Adrenal gland (tissue), 12 donors: ENCODE results near the gene RUVBL1. TPM values are rescaled to one million over a fixed set of nuclear protein-coding genes. Genes with fewer than 3 reads are reported as not detected.

Experiments used
- DNase-seq, 7 donors: peaks; one replicate each; pipeline ENCODE4 v3.0.0-alpha.2; 2019 to 2020
- H3K27ac ChIP-seq, 5 donors: fragments of 200-600 bp; sonication (generic) in 4 of 5; 1 replicate in 3 of 5; 2 replicates in 2 of 5; pipeline versions ENCODE4 v1.5.1 to v1.8.0; 2016 to 2020; ENCODE audit warnings: mild to moderate bottlenecking in 1 of 5
- H3K27me3 ChIP-seq: fragments of 200-600 bp; 2 replicates; pipeline ENCODE4 v1.8.0; 2021
- H3K36me3 ChIP-seq, 2 donors: fragments of 200-600 bp; replicated peaks in 1 of 2; 1 replicate in 1 of 2; 2 replicates in 1 of 2; pipeline versions ENCODE4 v1.5.1 to v1.8.0; 2018 to 2022
- H3K4me1 ChIP-seq, 2 donors: fragments of 200-600 bp; replicated peaks in 1 of 2; 1 replicate in 1 of 2; 2 replicates in 1 of 2; pipeline versions ENCODE4 v1.5.1 to v1.8.0; 2018 to 2021
- H3K4me3 ChIP-seq, 4 donors: fragments of 200-600 bp; sonication (generic) in 3 of 4; one replicate each; pipeline ENCODE4 v1.5.1; 2016 to 2018
- H3K9me3 ChIP-seq, 3 donors: fragments of 200-600 bp; sonication (generic) in 1 of 3; replicated peaks in 1 of 3; 1 replicate in 2 of 3; 2 replicates in 1 of 3; pipeline versions ENCODE4 v1.5.1 to v1.8.0; 2016 to 2021
- POLR2A ChIP-seq, 2 donors: fragments of 450-650 bp; IDR thresholded peaks; one replicate each; pipeline ENCODE4 v1.6.1; 2017; ENCODE audit warnings: antibody characterized with exemption in 2 of 2, mild to moderate bottlenecking in 2 of 2, moderate library complexity in 1 of 2
- WGBS, 4 donors: extraction: QIAGEN DNeasy Blood & Tissue Kit in 2 of 4; methylation state at CpG; one replicate each; pipeline versions ENCODE4 v1.1.5 to v1.1.7; 2013 to 2017; 5-methylcytosine and 5-hydroxymethylcytosine counted together
- intact Hi-C, 2 donors: fragments of 100-400 bp; cut with DNase I; formaldehyde crosslinking; loops; one replicate each; pipeline versions ENCODE4 v1.14.1 to v1.15.0; 2022 to 2023
- polyA plus RNA-seq, 3 donors: library from polyadenylated mRNA; stranded (reverse); fragments of 200-250 nt in 2 of 3; fragments of 350-450 nt in 1 of 3; fragmentation: Illumina TruSeq in 1 of 3; extraction: RNeasy Lipid Tissue Mini Kit (QIAGEN cat#74804) in 1 of 3; gene quantifications; one replicate each; pipeline ENCODE4 v1.2.3, GENCODE V29; 2013 to 2014
- total RNA-seq, 9 donors: library from RNA; depleted of rRNA in 4 of 9; stranded (reverse); fragments of >200 nt in 4 of 9; fragments of 120-200 nt in 1 of 9; fragmentation: NEBNext Ultra II Directional in 1 of 9; extraction: Animal tissue kit (Norgen Biotek cat#: 25700) in 1 of 9; gene quantifications; one replicate each; pipeline versions ENCODE4 v1.1.0 to v1.2.4, GENCODE V29; 2013 to 2023
- TF ChIP-seq, protein P1 (sequence below), 6 experiments: fragments of 450-650 bp in 4 of 6; fragments of 200-600 bp in 2 of 6; sonication (generic) in 1 of 6; IDR thresholded peaks; 1 replicate in 5 of 6; 2 replicates in 1 of 6; pipeline versions ENCODE4 v1.5.1 to v1.8.0; 2016 to 2021; ENCODE audit warnings: antibody characterized with exemption in 6 of 6, mild to moderate bottlenecking in 2 of 6, moderate library complexity in 1 of 6
- donor health status: healthy with polysubstance abuse.
- donor health status: Bipolar disorder and iron deficiency.
- donor health status: DM: yes; HTN: yes; CAD: no.
- donor health status: DM: no; HTN: no; CAD: no.
- donor health status: DM: no; HTN: no; CAD: no.
- donor health status: DM: yes; HTN: yes; CAD: no.

The RUVBL1 gene
- total and polyA plus RNA-seq, 12 donors = 7.9 to 57.3 (median 25.4) TPM

DNA sequence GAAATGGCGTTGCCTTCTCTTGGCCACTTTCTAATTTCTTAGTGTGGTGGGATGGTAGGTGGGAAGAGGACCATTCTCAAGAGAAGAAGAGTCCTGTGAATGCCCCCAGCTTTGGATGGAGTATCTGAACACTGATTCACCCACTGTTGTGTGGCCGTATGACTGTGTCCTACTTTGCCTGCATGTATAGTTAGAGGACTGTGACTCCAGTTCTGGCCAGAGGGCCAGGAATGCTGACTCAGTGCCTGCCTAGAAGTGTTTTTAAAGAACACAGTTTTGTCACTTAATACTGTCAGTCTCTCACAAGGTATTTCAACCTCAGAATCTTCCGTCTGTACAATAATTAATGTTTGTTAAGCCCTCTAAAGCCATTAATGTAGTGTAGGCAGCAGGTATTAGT lies 69.2 kb downstream of the RUVBL1 start:
- DNase-seq = peak; percentile 46 to 87 (median 76)
- no peaks in the 10 kb centered on the region for H3K27me3 ChIP-seq
- intact Hi-C loops = no loop called here
- H3K4me1 ChIP-seq = peaks cover 25 to 39% of the 10 kb centered on the region in 2 donors
- H3K36me3 ChIP-seq = peaks cover 0 to 40% of the 10 kb centered on the region in 2 donors
- WGBS, 4 donors = 43 to 58% (median 50%) methylated on average over 3 of the region's 3 CpGs
- TF ChIP-seq POLR2A (IDR thresholded peaks at IDR 0.05) = peak in 1 of 2 donors; percentile 82
- TF ChIP-seq, protein P1, sequence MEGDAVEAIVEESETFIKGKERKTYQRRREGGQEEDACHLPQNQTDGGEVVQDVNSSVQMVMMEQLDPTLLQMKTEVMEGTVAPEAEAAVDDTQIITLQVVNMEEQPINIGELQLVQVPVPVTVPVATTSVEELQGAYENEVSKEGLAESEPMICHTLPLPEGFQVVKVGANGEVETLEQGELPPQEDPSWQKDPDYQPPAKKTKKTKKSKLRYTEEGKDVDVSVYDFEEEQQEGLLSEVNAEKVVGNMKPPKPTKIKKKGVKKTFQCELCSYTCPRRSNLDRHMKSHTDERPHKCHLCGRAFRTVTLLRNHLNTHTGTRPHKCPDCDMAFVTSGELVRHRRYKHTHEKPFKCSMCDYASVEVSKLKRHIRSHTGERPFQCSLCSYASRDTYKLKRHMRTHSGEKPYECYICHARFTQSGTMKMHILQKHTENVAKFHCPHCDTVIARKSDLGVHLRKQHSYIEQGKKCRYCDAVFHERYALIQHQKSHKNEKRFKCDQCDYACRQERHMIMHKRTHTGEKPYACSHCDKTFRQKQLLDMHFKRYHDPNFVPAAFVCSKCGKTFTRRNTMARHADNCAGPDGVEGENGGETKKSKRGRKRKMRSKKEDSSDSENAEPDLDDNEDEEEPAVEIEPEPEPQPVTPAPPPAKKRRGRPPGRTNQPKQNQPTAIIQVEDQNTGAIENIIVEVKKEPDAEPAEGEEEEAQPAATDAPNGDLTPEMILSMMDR (IDR thresholded peaks at IDR 0.05) = no peak
- H3K9me3 ChIP-seq = no peaks in the 10 kb centered on the region
- H3K4me3 ChIP-seq = peak overlapping the region in 1 of 4 donors; percentile 94
- peak overlapping the region in 3 of 5 donors; percentile 31 to 97 (median 95) for H3K27ac ChIP-seq

DNA sequence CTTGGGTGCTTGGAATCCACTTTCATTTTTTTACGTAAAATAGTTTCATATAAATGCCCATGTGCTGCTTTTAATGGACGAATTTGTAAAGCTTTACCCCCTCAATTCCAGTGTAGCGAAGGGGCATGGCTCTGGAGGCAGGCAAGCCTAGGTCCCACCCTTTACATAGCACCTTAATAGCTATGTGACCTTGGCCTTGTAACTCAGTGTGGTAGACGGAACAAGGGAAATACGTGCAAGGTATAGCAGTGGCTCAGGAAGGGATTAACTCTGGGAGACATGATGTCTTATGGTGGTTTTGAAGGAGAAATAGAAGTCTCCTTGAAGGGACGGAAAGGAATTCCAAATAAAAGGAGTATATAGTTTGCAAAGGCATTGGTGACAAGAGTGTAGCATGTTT lies 70.0 kb downstream of the RUVBL1 start:
- Histone ChIP-seq H3K9me3 (no peaks in the 10 kb centered on the region), H3K4me3 (peak overlapping the region in 2 of 4 donors; percentile 71 to 94), H3K27me3 (no peaks in the 10 kb centered on the region), H3K4me1 (peaks cover 25 to 39% of the 10 kb centered on the region in 2 donors), H3K27ac (peak overlapping the region in 4 of 5 donors; percentile 30 to 97 (median 63)), H3K36me3 (peaks cover 0 to 32% of the 10 kb centered on the region in 2 donors)
- 41 to 50% (median 48%) methylated on average over 6 of the region's 6 CpGs for WGBS, 4 donors
- DNase-seq = no peak
- intact Hi-C loops = no loop called here
- no peak for TF ChIP-seq POLR2A (IDR thresholded peaks at IDR 0.05)
- TF ChIP-seq, protein P1 (IDR thresholded peaks at IDR 0.05) = no peak

DNA sequence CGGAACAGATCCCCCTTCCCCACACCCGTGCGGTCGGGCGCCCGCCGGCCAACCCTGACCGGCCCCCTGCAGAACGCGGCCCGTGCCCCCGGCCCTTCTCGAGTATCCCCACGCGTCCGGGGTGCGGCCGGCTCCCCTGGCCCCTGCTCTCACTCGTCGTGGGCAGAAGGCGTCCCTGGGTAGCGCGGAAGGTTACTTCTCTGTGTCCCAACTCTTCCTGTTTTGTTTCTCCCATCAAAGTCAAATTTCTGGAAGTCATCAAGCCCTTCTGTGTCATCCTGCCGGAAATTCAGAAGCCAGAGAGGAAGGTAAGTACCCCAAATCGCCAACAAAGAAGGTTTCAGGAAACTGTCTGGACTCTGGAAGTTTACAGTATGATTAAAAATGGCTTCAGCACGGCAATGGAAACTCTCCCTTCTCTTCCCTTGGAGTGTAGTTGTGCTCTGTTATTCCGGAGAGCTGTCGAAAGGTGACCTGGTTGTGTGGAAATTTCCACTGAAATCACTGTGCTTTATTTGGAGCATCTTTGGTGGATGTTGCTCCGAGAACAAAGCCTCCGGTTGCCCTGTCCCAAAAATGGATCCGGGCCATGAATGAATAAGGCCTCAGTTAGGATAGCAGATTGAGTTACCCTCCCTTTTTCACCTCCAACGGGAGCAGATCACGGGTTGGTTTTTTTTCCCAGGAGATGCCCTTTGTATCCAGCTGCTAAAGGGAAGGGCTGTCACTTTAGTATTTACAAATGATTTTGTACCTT lies 70.8 kb downstream of the RUVBL1 start:
- TF ChIP-seq, protein P1 (IDR thresholded peaks at IDR 0.05) = no peak
- TF ChIP-seq POLR2A (IDR thresholded peaks at IDR 0.05) = peak in 1 of 2 donors; percentile 34
- Histone ChIP-seq H3K4me1 (peaks cover 25 to 39% of the 10 kb centered on the region in 2 donors), H3K36me3 (peaks cover 0 to 24% of the 10 kb centered on the region in 2 donors), H3K27me3 (no peaks in the 10 kb centered on the region), H3K4me3 (peak overlapping the region; percentile 71 to 94 (median 90)), H3K27ac (peak overlapping the region; percentile 79 to 99 (median 97)), H3K9me3 (no peaks in the 10 kb centered on the region)
- peak in 3 of 7 donors; percentile 22 to 44 (median 34) for DNase-seq
- 0 to 2% (median 1%) methylated on average over 20 to 33 of the region's 33 CpGs for WGBS, 4 donors
- intact Hi-C loops = no loop called here

DNA sequence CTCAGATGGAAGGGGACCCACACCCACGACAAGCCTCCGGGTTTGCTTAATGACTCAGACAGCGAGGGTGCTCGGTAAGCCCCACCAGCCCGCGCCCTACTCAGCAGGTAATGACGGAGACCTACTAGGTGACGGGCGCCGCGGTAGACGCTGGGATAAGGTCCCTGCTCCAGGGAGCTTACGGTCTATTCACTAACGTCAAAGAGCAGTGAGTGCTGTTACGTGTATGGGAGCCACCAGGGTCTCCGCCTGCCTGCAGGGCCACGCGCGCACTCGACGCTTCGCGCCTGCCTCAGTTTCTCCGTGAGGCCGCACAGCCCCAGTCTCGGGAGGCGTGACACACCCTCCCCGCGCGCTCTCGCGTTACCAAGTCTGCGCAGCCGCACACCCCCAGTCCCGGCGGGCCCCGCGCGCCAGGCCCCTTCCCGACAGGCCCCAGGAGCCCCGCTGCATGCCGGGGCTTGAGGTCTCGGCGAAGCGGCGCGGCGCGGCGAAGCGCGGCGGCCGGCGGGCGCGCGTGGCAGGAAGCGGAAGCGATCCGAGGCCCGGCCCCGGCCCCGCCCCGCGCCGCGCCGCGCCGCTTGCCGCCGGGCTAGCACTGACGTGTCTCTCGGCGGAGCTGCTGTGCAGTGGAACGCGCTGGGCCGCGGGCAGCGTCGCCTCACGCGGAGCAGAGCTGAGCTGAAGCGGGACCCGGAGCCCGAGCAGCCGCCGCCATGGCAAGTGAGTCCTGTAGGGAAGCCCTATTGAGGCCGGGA lies 71.6 kb downstream of the RUVBL1 start, which contains the start of gene SEC61A1:
Gene SEC61A1 (plus strand): TSS at position 601 of the 758 bp plus-strand sequence. CDS start 116 bp downstream, at position 717.
- peak; percentile 91 to 96 for TF ChIP-seq POLR2A (IDR thresholded peaks at IDR 0.05)
- TF ChIP-seq, protein P1 (IDR thresholded peaks at IDR 0.05) = no peak
- peaks cover 0 to 19% of the 10 kb centered on the region in 2 donors for H3K36me3 ChIP-seq
- intact Hi-C loops = no loop called here
- H3K4me1 ChIP-seq = peaks cover 25 to 39% of the 10 kb centered on the region in 2 donors
- 0% methylated on average over 9 to 90 of the region's 90 CpGs for WGBS, 4 donors
- no peaks in the 10 kb centered on the region for H3K27me3 ChIP-seq
- peak; percentile 95 to 97 (median 95) for DNase-seq
- H3K4me3 ChIP-seq = peak within 1 kb of the TSS; percentile 71 to 94 (median 90)
- H3K9me3 ChIP-seq = no peaks in the 10 kb centered on the region
- H3K27ac ChIP-seq = peak within 1 kb of the TSS; percentile 79 to 99 (median 97)
